Measurements from ENCODE around the gene LDLRAD1.

- no peak for TF ChIP-seq CTCF (IDR thresholded peaks at IDR 0.05; ENCODE audit: extremely low read depth in 1 of 2, insufficient read depth in 1 of 2, low read depth in 1 of 2, low read length in 2 of 2)
- TF ChIP-seq MAX (IDR thresholded peaks at IDR 0.05; ENCODE audit: insufficient read depth, insufficient read length) = no peak
- no peak for TF ChIP-seq JUN (IDR thresholded peaks at IDR 0.05; ENCODE audit: borderline replicate concordance, insufficient read depth, insufficient read length, low read depth)
- no peak for TF ChIP-seq EZH2 (IDR thresholded peaks at IDR 0.05; ENCODE audit: borderline replicate concordance, low read depth, low read length, severe bottlenecking)
- TF ChIP-seq POLR2AphosphoS5 (IDR thresholded peaks at IDR 0.05; ENCODE audit: insufficient read depth, low read depth, low read length) = no peak
- no peak for TF ChIP-seq POLR2A (IDR thresholded peaks at IDR 0.05; ENCODE audit: low read depth, low read length)
- TF ChIP-seq MYC (IDR thresholded peaks at IDR 0.05; ENCODE audit: low read depth, low read length) = no peak
Observed at GRCh38 chr1:53979712-53980450, 38.1 kb downstream of the LDLRAD1 start.

Measured in endothelial cell of umbilical vein (primary cell).